Choroid plexus epithelial cell (primary cell): ENCODE data around the gene FYCO1.

Experiments used
- DNase-seq: peaks from one replicate; pipeline ENCODE4 v3.0.0-alpha.2; 2010; ENCODE audit warnings: low read depth
- H3K4me3 ChIP-seq: 2 replicates; pipeline ENCODE4 v1.5.1; 2011; ENCODE audit warnings: low read depth, mild to moderate bottlenecking, control low read depth, low read length, moderate library complexity
- CTCF ChIP-seq: conservative IDR thresholded peaks from 2 replicates; pipeline ENCODE4 v1.5.1; 2011; ENCODE audit warnings: low read depth, mild to moderate bottlenecking, control low read depth, inconsistent platforms, low read length, moderate library complexity

The FYCO1 gene

DNA sequence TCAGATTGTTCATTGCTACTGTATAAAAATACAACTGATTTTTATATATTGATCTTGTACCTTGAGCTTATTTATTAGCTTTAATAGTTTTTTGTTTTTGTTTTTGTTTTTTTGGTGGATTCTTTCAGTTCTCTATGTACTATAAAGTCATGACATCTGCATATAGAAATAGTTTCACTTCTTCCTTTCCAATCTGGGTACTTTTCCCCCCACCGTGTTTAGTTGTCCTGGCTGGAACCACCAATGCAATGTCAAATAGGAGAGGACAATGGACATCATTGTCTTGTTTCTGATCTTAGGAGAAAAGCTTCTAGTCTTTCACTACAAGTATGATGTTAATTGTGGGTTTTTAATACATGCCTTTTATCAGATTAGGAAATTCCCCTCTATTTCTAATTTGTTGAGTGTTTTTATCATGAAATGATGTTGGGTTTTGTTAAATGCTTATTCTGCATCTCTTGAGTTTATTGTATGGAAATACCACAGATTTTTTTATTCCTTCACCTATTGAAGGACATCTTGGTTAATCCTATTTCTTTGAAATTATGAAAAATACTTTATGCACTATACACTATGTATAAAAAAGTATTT, 34.4 kb upstream of the FYCO1 start:
- no peak for DNase-seq
- H3K4me3 ChIP-seq, result no peak overlapping the region
- TF ChIP-seq CTCF, result no peak

- no peak overlapping the region for H3K4me3 ChIP-seq
- no peak for TF ChIP-seq CTCF
- DNase-seq, result no peak
Observed at GRCh38 chr3:46027736-46028397, 32.2 kb upstream of the FYCO1 start.

DNA sequence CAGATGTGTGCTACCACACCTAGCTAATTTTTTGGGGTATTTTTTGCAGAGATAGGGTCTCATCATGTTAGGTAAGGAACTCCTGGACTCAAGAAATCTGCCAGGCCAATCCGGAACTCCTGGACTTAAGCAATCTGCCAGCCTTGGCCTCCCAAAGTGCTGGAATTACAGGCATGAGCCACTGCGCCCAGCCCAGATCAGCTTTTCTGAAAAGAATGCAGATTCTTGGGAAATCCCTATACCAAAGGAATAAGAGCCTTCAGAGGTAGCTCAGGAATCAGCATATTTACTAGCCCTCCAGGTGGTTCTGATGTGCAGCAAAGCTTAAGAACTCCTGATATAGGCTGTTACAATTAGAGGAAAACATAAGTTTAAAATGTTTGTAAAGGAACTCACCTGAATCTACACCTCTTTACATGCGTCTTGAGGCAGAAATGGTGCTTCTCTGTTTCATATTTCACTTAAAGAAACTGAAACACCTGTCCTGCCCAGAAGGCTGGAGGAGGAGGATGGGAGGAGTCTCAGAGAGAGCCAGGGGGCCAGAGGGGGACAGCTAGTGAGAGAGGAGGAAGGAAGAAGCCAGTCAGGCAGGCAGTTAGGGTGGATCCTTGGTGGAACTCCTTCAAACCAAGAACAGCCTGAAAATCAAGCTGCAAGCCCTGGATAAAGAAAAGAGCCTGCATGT, 31.5 kb upstream of the FYCO1 start, which contains the start of gene XCR1:
Gene XCR1, minus strand, starts transcription at position 463 of the 685 bp plus-strand sequence. CDS start 5,536 bp downstream, outside the sequence.
- TF ChIP-seq CTCF, result no peak
- H3K4me3 ChIP-seq, result no peak within 1 kb of the TSS
- no peak for DNase-seq

DNA sequence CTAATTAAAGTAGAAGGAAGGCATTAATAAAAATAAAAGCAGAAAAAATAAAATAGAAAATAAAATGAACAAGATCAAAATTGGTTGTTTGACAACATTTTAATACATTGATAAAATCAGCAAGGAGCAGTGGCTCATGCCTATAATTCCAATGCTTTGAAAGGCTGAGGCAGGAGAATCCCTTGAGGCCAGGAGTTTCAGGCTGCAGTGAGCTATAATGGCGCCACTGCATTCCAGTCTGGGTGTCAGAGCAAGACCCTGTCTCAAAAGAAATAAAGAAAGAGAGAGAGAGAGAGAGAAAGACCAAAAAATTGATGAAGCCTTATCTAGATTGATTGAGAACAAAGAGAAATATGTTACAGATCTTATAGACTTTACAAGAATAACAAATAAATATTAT, 29.5 kb upstream of the FYCO1 start:
- no peak for DNase-seq
- no peak for TF ChIP-seq CTCF
- no peak overlapping the region for H3K4me3 ChIP-seq

DNA sequence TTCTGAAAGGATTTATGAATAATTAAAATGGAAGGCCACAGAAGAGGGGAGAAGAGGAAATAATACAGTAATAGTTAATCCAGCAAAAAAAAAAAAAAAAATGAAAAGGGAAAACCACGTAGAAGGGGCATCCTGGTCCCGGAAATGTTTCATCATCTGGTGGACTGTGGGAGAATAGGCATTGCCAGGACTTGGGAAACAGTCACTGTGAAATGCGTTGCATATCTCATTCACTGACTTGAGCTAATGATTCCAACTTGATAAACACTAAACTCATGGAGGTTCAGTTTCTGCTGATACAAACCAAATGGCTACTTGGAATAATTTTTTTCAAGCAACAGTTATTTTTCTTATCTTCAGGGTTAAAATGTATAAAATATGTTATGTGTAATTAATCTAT, 28.5 kb upstream of the FYCO1 start:
- no peak for TF ChIP-seq CTCF
- no peak for DNase-seq
- H3K4me3 ChIP-seq, result no peak overlapping the region

GRCh38 chr3:46022909-46023785, 27.5 kb upstream of the FYCO1 start:
- TF ChIP-seq CTCF, result no peak
- no peak overlapping the region for H3K4me3 ChIP-seq
- no peak for DNase-seq
